Progenitor cell of endocrine pancreas (in vitro differentiated cells): ENCODE results near the gene ABI3. TPM values are rescaled to one million over a fixed set of nuclear protein-coding genes. Genes with fewer than 3 reads are reported as not detected.

Experiments
- DNase-seq: peaks from one replicate; pipeline ENCODE4 v3.0.0; 2021; ENCODE audit warnings: low spot score; ENCODE audit not compliant: unreplicated experiment
- H3K27ac Mint-ChIP-seq: 2 replicates; pipeline ENCODE4 v1.8.0; 2021; ENCODE audit warnings: mild to moderate bottlenecking, moderate library complexity, mixed read lengths
- H3K27me3 Mint-ChIP-seq: 2 replicates; pipeline ENCODE4 v1.8.0; 2021; ENCODE audit warnings: mixed read lengths
- H3K36me3 Mint-ChIP-seq: 2 replicates; pipeline ENCODE4 v1.8.0; 2022; ENCODE audit warnings: mixed read lengths; ENCODE audit not compliant: insufficient read depth
- H3K4me1 Mint-ChIP-seq: 2 replicates; pipeline ENCODE4 v1.8.0; 2021; ENCODE audit warnings: low read depth, mixed read lengths
- H3K4me3 Mint-ChIP-seq: 2 replicates; pipeline ENCODE4 v1.8.0; 2021; ENCODE audit warnings: low read depth, mild to moderate bottlenecking, moderate library complexity, mixed read lengths
- H3K9me3 Mint-ChIP-seq: 2 replicates; pipeline ENCODE4 v1.8.0; 2021; ENCODE audit warnings: low read depth, mixed read lengths
- CTCF ChIP-seq: fragments of 200-600 bp; sonication (generic); IDR thresholded peaks from one replicate; pipeline ENCODE4 v1.5.0; 2021; ENCODE audit warnings: antibody characterized with exemption, mild to moderate bottlenecking; ENCODE audit not compliant: unreplicated experiment
- total RNA-seq: library from RNA; stranded (reverse); gene quantifications from 2 replicates; pipeline ENCODE4 v1.2.1, GENCODE V29; 2021

Gene ABI3
- total RNA-seq, 1 donor from 2014 or later = not detected

DNA sequence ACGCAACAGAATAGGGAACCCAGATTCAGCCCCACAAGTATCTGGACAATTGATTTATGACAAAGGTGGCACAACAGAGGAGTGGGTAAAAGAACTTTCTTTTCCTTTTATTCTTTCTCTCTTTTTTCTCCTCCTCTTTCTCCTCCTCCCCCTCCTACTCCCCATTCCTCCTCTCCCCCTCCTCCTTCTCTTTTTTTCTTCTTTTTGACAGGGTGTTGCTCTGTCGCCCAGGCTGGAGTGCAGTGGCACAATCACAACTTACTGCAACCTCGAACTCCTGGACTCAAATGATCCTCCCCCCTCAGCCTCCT is 16.3 kb upstream of the ABI3 start:
- H3K27ac Mint-ChIP-seq = peak overlapping the region; percentile 26
- H3K4me1 Mint-ChIP-seq = peaks cover 1% of the 10 kb centered on the region
- H3K9me3 Mint-ChIP-seq = no peaks in the 10 kb centered on the region

DNA sequence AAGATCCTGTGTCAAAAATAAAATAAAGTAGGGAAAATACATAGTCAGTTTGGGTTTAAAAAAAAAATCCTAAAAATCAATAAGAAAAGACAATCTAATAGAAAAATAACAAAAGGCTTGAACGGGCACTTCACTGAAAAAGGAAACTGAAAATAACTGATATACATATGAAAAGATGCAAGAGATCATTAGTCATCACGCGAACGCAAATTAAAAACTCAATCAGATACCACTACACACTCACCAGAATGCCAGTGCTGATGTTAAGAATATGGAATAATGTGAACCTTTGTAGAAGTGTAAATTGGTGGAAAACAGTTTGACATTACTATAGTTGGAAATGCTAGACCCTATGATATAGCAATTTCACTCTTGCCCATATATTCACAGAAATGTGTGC is 14.8 kb upstream of the ABI3 start:
- Mint-ChIP-seq H3K27me3 (peaks cover 4% of the 10 kb centered on the region), H3K27ac (no peak overlapping the region), H3K4me3 (no peak overlapping the region)

More for the DNA sequence above, 16.3 kb upstream of the ABI3 start:
- Mint-ChIP-seq H3K27me3 (peaks cover 11% of the 10 kb centered on the region), H3K4me3 (peak overlapping the region; percentile 90), H3K36me3 (no peaks in the 10 kb centered on the region)
- DNase-seq = no peak
- no peak for TF ChIP-seq CTCF

GRCh38 chr17:49196520-49196919 is 14.0 kb upstream of the ABI3 start:
- H3K4me3 Mint-ChIP-seq = no peak overlapping the region
- TF ChIP-seq CTCF = no peak

More for the DNA sequence above, 14.8 kb upstream of the ABI3 start:
- H3K36me3 Mint-ChIP-seq = no peaks in the 10 kb centered on the region
- no peak for DNase-seq
- peaks cover 1% of the 10 kb centered on the region for H3K4me1 Mint-ChIP-seq
- H3K9me3 Mint-ChIP-seq = no peaks in the 10 kb centered on the region
- TF ChIP-seq CTCF = no peak

GRCh38 chr17:49197346-49197998 is 13.0 kb upstream of the ABI3 start:
- no peak overlapping the region for H3K4me3 Mint-ChIP-seq
- TF ChIP-seq CTCF = no peak
- peaks cover 1% of the 10 kb centered on the region for H3K4me1 Mint-ChIP-seq
- H3K36me3 Mint-ChIP-seq = no peaks in the 10 kb centered on the region
- no peak for DNase-seq
- H3K9me3 Mint-ChIP-seq = no peaks in the 10 kb centered on the region
- peaks cover 14% of the 10 kb centered on the region for H3K27me3 Mint-ChIP-seq
- no peak overlapping the region for H3K27ac Mint-ChIP-seq

More at GRCh38 chr17:49196520-49196919, 14.0 kb upstream of the ABI3 start:
- Mint-ChIP-seq H3K4me1 (peaks cover 1% of the 10 kb centered on the region), H3K36me3 (no peaks in the 10 kb centered on the region), H3K9me3 (no peaks in the 10 kb centered on the region), H3K27ac (no peak overlapping the region), H3K27me3 (peaks cover 6% of the 10 kb centered on the region)
- no peak for DNase-seq

- Mint-ChIP-seq H3K4me1 (peaks cover 1% of the 10 kb centered on the region), H3K36me3 (no peaks in the 10 kb centered on the region), H3K27me3 (peaks cover 19% of the 10 kb centered on the region), H3K9me3 (no peaks in the 10 kb centered on the region), H3K4me3 (no peak overlapping the region), H3K27ac (no peak overlapping the region)
- no peak for TF ChIP-seq CTCF
- DNase-seq = no peak
Measured at GRCh38 chr17:49198211-49198610, 12.3 kb upstream of the ABI3 start.
